Liver (tissue), 3 donors: ENCODE measurements around the gene RYR2.

ENCODE experiments used
- ATF3 ChIP-seq: IDR thresholded peaks from 2 replicates; pipeline ENCODE4 v1.6.1; 2016; ENCODE audit warnings: antibody characterized with exemption
- CTCF ChIP-seq: fragments of 150-350 bp; IDR thresholded peaks from 2 replicates; pipeline ENCODE4 v1.5.1; 2017; ENCODE audit warnings: improper control_type of control experiment, low read depth, low read length; ENCODE audit not compliant: missing input control
- FOXA1 ChIP-seq: IDR thresholded peaks from 2 replicates; pipeline ENCODE4 v1.6.1; 2016; ENCODE audit warnings: antibody characterized with exemption
- GABPA ChIP-seq, 2 donors: IDR thresholded peaks in 1 of 2; conservative IDR thresholded peaks in 1 of 2; 2 replicates each; pipeline ENCODE4 v1.6.1; 2016; ENCODE audit warnings: antibody characterized with exemption in 2 of 2, mild to moderate bottlenecking in 1 of 2, moderate library complexity in 1 of 2
- MAX ChIP-seq: IDR thresholded peaks from 2 replicates; pipeline ENCODE4 v1.6.1; 2016; ENCODE audit warnings: antibody characterized with exemption
- REST ChIP-seq: IDR thresholded peaks from 2 replicates; pipeline ENCODE4 v1.6.1; 2016; ENCODE audit warnings: antibody characterized with exemption, mild to moderate bottlenecking
- SP1 ChIP-seq: IDR thresholded peaks from 2 replicates; pipeline ENCODE4 v1.6.1; 2018; ENCODE audit warnings: antibody characterized with exemption, mild to moderate bottlenecking
- TAF1 ChIP-seq: conservative IDR thresholded peaks from 2 replicates; pipeline ENCODE4 v1.6.1; 2016; ENCODE audit warnings: antibody characterized with exemption, mild to moderate bottlenecking
- YY1 ChIP-seq: IDR thresholded peaks from 2 replicates; pipeline ENCODE4 v1.6.1; 2016; ENCODE audit warnings: antibody characterized with exemption, mild to moderate bottlenecking
- ZBTB33 ChIP-seq: IDR thresholded peaks from 2 replicates; pipeline ENCODE4 v1.6.1; 2016; ENCODE audit warnings: antibody characterized with exemption
- donor health status: healthy.
- donor health status: healthy.

GRCh38 chr1:237170149-237170548, 128.2 kb downstream of the RYR2 start:
- no peak for TF ChIP-seq CTCF
- no peak for TF ChIP-seq FOXA1
- TF ChIP-seq MAX: no peak
- no peak for TF ChIP-seq SP1
- TF ChIP-seq ATF3: no peak
- no peak for TF ChIP-seq ZBTB33
- no peak for TF ChIP-seq YY1
- no peak for TF ChIP-seq GABPA (IDR thresholded peaks at IDR 0.05 in 1 of 2, conservative IDR thresholded peaks at IDR 0.05 in 1 of 2)
- no peak for TF ChIP-seq REST
- no peak for TF ChIP-seq TAF1
